NCI-H2171 (cell line): ENCODE measurements around the gene NOTCH2.

ENCODE experiments used
- DNase-seq: peaks from one replicate; lab custom pipeline; 2025; lab: John Stamatoyannopoulos, UW

The NOTCH2 gene

GRCh38 chr1:119943216-119943615 lies 126.2 kb downstream of the NOTCH2 start:
- no peak for DNase-seq

DNA sequence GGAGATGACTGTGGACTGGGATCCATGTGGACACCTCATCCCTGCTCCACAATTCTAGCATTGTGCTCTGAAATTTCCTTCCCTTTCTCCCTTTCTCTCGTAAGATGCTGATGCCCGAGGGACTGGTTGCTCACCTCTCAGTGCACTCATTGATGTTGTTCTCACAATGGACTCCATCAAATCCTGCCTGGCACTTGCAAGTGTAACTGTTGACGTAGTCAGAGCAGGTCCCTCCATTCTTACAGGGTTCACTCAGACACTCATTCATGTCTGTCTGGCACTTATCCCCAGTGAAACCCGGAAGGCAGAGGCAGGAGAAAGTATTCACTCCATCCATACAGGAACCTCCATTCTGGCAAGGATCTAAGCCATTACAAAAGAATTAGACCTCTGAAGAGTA lies 128.1 kb downstream of the NOTCH2 start:
- no peak for DNase-seq

GRCh38 chr1:119940697-119941096 lies 128.8 kb downstream of the NOTCH2 start:
- no peak for DNase-seq

GRCh38 chr1:119937198-119937597 lies 132.3 kb downstream of the NOTCH2 start:
- no peak for DNase-seq

- no peak for DNase-seq
Measured at GRCh38 chr1:119935915-119936314, 133.5 kb downstream of the NOTCH2 start.

DNA sequence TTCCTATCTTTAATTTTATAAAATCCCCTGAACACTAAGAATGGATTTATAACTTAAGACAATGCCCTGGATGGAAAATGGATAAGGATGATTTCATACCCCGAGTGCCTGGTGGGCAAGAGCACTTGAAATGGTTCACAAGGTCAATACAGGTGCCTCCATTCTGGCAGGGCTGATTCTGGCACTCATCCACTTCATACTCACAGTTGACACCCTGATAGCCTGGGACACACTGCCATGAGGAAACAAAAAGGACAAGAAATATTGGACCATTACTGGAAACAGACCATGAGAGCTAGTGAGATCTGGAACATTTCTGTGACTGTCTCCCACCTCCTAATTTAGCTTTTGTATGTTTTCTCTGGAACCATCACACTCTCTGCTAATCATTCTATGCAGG lies 134.1 kb downstream of the NOTCH2 start:
- no peak for DNase-seq

GRCh38 chr1:119933397-119933796 lies 136.1 kb downstream of the NOTCH2 start:
- no peak for DNase-seq

GRCh38 chr1:119929643-119930315 lies 139.7 kb downstream of the NOTCH2 start:
- no peak for DNase-seq

DNA sequence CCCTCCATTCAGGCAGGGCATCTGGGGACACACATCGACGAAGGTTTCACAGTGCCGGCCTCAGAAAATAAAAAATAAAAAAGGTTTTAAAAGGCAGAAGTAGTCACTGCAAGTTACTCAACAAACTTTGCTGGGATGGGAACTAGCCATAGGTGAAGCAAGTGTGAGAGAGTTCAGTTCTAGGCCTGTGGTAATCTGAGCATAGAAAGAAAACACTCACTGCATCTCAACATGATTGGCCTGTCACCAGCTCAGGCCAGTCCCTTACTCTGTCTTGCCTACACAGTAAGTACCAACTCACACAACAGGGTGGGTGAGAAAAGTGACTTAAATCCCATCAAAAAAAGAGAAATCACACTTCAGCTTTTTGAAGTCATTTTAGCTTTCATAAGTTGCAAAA lies 142.9 kb downstream of the NOTCH2 start:
- DNase-seq, result no peak

GRCh38 chr1:119924948-119925898 lies 144.2 kb downstream of the NOTCH2 start:
- DNase-seq, result no peak

DNA sequence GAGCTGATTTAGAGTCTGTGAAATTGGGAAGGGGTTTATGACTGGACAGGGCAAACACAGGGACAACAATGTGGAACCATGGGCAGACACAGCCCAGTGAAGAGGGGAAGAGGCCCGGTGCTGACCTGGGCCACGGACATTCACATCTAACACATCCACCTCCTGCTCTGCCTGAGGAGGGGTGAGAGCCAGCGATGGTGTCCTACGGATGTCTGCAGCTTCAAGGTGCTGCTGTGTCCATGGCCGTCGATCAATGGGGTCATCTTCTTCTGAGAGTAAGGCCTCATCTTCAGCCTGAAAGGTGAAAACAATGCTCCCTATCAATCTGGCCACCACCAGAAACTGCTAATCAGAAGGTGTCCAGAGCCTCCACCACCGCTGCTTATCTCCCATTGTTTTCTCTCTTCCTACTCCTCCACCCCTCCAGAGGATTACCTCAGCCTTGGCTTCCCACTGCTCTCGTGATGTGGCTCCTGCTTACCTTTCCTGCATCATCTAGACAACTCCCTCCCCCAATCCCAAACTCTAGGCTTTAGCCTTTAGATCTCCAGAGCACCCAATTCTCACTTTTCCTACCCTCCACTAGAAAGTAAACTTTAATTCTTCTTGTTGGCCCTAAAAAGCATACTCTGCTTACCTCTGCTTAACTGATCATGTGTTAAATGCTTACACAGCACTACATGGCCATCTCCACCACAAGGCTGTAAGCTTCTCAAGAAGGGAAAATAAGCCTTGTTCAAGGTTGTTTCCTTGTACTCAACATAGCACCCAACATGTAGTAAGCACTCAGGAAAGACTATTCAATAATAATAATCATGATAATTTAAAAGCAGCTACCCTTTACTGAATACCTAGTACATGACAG lies 149.1 kb downstream of the NOTCH2 start:
- DNase-seq, result no peak

GRCh38 chr1:119919241-119919640 lies 150.2 kb downstream of the NOTCH2 start:
- DNase-seq, result no peak

DNA sequence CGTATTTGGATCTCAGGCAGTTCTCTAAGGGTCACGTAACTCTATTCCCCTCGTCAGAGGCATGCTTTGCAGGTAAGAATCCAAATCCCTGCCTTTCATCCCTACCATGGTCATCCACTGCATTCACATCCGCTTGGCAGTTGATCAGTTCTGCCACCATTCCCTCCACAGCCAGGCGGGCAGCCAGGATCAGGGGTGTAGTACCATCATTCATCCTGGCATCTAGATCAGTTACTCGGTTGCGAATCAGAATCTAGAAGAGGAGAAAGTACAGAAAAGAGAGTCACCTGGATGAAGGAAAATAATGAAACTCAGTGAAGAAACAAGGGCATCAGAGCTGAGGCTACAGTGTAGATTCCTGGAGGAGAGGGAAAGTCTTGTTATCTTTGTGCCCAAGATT lies 151.2 kb downstream of the NOTCH2 start:
- DNase-seq, result no peak

DNA sequence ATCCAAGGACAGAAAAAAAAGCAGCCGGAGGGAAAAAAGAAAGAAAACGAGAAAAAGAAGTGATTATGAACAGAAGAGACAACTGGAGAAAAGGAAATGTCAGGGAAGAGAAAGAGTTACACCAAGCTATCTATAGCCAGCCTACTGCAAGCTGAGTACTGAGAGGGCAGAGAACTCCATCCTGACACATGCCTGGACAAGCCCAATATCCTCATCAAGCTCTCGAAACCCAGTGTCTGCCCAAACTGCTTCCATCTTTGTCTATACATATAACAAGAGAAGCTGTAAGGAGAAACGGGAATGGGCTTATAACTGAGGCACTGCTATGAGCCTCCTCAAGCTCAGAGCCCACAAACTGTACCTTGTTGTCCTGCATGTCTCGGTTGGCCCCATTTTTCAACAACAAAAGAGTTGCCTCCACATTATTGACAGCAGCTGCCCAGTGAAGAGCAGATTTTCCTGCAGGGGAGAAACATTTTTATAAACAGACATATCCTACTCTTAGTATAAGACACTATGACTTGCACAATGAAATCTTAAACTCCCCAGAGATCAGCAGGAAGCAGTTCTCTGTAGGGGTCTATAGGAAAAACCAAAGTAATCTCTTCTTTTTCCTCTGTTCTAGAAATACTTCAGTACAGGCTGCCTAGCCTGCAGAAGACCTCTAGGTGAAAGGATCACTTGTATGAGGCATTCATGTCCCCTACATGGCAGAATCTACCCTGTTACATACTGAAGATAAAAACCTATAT lies 152.0 kb downstream of the NOTCH2 start:
- no peak for DNase-seq

- DNase-seq, result no peak
Measured at GRCh38 chr1:119915517-119915916, 153.9 kb downstream of the NOTCH2 start.

GRCh38 chr1:119914071-119914470 lies 155.4 kb downstream of the NOTCH2 start:
- DNase-seq, result no peak

DNA sequence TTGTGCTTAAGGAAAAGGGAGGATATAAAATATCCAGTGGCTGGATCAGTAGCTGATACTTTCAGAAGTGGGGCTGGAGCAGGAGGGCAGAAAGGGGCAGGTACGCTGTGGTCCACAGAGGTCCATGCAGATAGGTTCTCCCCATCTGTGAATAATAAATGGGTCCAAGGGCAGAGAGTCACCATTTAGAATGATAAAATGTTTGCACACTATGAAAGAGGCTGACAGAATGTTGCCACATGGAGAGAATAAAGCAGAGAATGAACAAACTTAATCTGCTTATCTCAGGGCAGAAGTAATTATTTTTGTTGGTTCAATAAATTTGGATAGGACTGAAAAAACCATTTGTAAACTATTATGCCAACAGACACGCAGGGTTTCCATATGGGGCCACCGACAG lies 156.5 kb downstream of the NOTCH2 start:
- DNase-seq, result no peak

GRCh38 chr1:119911775-119912174 lies 157.7 kb downstream of the NOTCH2 start:
- no peak for DNase-seq

- DNase-seq, result no peak
Measured at GRCh38 chr1:119910618-119911017, 158.8 kb downstream of the NOTCH2 start.

DNA sequence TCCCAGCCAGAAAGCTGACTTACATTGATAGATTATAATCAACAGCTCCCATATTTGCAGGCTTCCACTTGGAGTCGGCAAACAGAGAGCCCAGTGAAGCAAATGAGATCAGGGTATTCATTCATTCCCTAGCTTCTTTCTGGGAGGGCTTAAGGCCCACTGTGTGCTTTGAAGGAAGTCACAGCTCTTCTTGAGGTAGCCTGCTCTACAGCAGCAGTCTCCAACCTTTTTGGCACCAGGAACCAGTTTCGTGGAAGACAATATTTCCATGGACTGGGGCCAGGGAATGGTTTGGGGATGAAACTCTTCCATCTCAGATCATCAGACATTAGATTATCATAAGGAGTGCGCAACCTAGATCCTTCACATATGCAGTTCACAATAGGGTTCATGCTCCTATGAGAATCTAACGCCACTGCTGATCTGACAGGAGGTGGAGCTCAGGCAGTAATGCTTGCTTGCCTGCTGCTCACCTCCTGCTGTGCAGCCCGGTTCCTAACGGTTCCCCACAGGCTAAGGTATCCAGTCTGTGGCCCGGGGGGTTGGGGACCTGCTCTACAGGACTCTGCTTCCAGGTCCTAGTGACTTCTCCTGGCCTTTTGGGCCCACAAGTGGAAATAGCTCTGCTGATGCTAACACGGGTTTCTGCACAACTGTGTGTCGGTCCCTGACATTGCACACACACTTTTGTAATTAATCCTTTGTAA lies 159.4 kb downstream of the NOTCH2 start:
- DNase-seq, result no peak

- DNase-seq, result peak; percentile 55
Measured at GRCh38 chr1:119908661-119909060, 160.8 kb downstream of the NOTCH2 start.
